Suprapubic skin (tissue), 4 donors: ENCODE measurements around the gene PTPRZ1. TPM values are rescaled to one million over a fixed set of nuclear protein-coding genes. Genes with fewer than 3 reads are reported as not detected.

Experiments used
- DNase-seq, 2 donors: peaks; one replicate each; pipeline ENCODE4 v3.0.0-alpha.2; 2019; ENCODE audit warnings: low spot score in 2 of 2
- H3K27ac ChIP-seq: fragments of 200-600 bp; sonication (generic); one replicate; pipeline ENCODE4 v1.5.1; 2019
- H3K27me3 ChIP-seq: fragments of 200-600 bp; sonication (generic); one replicate; pipeline ENCODE4 v1.5.1; 2019
- H3K36me3 ChIP-seq: fragments of 200-600 bp; sonication (generic); one replicate; pipeline ENCODE4 v1.5.1; 2019
- H3K4me1 ChIP-seq: fragments of 200-600 bp; sonication (generic); one replicate; pipeline ENCODE4 v1.5.1; 2019
- H3K4me3 ChIP-seq: fragments of 200-600 bp; sonication (generic); one replicate; pipeline ENCODE4 v1.5.1; 2019; ENCODE audit warnings: mild to moderate bottlenecking
- H3K9me3 ChIP-seq: fragments of 200-600 bp; sonication (generic); one replicate; pipeline ENCODE4 v1.5.1; 2019
- EP300 ChIP-seq: sonication (generic); formaldehyde crosslinking; IDR thresholded peaks from one replicate; pipeline ENCODE4 v1.6.1; 2017; ENCODE audit warnings: antibody characterized with exemption
- POLR2A ChIP-seq, 2 donors: fragments of 450-650 bp; IDR thresholded peaks; one replicate each; pipeline ENCODE4 v1.6.1; 2017; ENCODE audit warnings: antibody characterized with exemption in 2 of 2, mild to moderate bottlenecking in 2 of 2, moderate library complexity in 2 of 2
- POLR2AphosphoS5 ChIP-seq, 3 donors: sonication (generic); formaldehyde crosslinking; IDR thresholded peaks; one replicate each; pipeline ENCODE4 v1.6.1; 2017; ENCODE audit warnings: antibody characterized with exemption in 3 of 3
- WGBS: methylation state at CpG from one replicate; pipeline ENCODE4 v1.1.5; 2018; 5-methylcytosine and 5-hydroxymethylcytosine counted together
- total RNA-seq, 4 donors: library from RNA; depleted of rRNA; stranded (reverse); fragments of >200 nt; gene quantifications; one replicate each; pipeline ENCODE4 v1.1.0, GENCODE V29; 2016
- TF ChIP-seq, protein P1 (sequence below), 2 donors: fragments of 200-600 bp in 1 of 2; fragments of 450-650 bp in 1 of 2; sonication (generic) in 1 of 2; IDR thresholded peaks; one replicate each; pipeline ENCODE4 v1.5.1; 2016 to 2019; ENCODE audit warnings: antibody characterized with exemption in 2 of 2, mild to moderate bottlenecking in 1 of 2, moderate library complexity in 1 of 2

PTPRZ1 gene
- total RNA-seq, 4 donors from 2014 or later = 47.4 to 88.0 (median 57.5) TPM

DNA sequence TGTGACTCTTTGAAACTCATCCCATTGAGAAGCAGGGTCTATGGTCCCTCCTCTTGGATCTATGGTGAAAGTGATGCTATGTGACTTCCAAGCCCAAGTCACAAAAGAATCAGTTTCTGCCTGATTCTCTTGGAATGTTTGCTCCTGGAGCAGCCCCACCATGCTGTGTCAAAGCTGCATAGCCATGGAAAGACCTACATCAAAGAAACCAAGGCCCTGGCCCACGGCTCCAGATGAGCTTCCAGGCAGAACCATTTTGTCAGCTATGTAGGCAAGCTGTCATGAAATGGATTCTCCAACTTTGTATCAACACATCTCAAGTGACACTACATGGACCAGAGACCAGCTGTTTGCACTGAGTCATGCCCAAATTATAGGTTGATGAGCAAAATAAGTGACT is 194.1 kb downstream of the PTPRZ1 start:
- DNase-seq = no peak
- Histone ChIP-seq H3K4me1 (no peaks in the 10 kb centered on the region), H3K36me3 (no peaks in the 10 kb centered on the region), H3K4me3 (no peak overlapping the region), H3K27ac (no peak overlapping the region), H3K27me3 (no peaks in the 10 kb centered on the region), H3K9me3 (no peaks in the 10 kb centered on the region)
- no CpG with 5 or more reads among the region's 1 CpG for WGBS
- TF ChIP-seq POLR2A (IDR thresholded peaks at IDR 0.05) = no peak
- no peak for TF ChIP-seq EP300
- TF ChIP-seq, protein P1, sequence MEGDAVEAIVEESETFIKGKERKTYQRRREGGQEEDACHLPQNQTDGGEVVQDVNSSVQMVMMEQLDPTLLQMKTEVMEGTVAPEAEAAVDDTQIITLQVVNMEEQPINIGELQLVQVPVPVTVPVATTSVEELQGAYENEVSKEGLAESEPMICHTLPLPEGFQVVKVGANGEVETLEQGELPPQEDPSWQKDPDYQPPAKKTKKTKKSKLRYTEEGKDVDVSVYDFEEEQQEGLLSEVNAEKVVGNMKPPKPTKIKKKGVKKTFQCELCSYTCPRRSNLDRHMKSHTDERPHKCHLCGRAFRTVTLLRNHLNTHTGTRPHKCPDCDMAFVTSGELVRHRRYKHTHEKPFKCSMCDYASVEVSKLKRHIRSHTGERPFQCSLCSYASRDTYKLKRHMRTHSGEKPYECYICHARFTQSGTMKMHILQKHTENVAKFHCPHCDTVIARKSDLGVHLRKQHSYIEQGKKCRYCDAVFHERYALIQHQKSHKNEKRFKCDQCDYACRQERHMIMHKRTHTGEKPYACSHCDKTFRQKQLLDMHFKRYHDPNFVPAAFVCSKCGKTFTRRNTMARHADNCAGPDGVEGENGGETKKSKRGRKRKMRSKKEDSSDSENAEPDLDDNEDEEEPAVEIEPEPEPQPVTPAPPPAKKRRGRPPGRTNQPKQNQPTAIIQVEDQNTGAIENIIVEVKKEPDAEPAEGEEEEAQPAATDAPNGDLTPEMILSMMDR (IDR thresholded peaks at IDR 0.05) = no peak
- TF ChIP-seq POLR2AphosphoS5 (IDR thresholded peaks at IDR 0.05) = no peak

DNA sequence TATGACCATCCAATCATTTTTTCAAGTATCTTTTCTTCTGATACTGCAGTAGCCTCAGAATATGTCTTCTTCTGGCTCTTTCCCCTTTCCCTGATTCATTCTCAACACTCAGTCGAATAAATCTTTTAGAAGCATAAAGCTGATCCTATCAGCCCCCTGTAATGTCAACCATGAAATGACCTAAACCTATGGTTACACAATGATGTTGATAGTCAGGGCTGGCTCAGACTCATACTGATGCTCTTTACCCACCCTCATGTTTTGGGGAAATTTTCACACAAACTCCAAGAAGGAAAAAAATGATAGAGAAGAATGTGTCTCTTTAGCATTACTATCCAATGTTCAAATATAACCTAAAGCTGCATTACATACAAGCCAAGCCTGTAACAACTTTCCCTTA is 195.1 kb downstream of the PTPRZ1 start:
- no peaks in the 10 kb centered on the region for H3K4me1 ChIP-seq
- WGBS = 84% methylated on average over 1 of the region's 1 CpG
- no peaks in the 10 kb centered on the region for H3K36me3 ChIP-seq
- no peaks in the 10 kb centered on the region for H3K27me3 ChIP-seq
- TF ChIP-seq POLR2AphosphoS5 (IDR thresholded peaks at IDR 0.05) (no peak), EP300 (no peak), POLR2A (IDR thresholded peaks at IDR 0.05) (no peak)
- no peaks in the 10 kb centered on the region for H3K9me3 ChIP-seq
- no peak overlapping the region for H3K4me3 ChIP-seq
- H3K27ac ChIP-seq = no peak overlapping the region
- no peak for DNase-seq

DNA sequence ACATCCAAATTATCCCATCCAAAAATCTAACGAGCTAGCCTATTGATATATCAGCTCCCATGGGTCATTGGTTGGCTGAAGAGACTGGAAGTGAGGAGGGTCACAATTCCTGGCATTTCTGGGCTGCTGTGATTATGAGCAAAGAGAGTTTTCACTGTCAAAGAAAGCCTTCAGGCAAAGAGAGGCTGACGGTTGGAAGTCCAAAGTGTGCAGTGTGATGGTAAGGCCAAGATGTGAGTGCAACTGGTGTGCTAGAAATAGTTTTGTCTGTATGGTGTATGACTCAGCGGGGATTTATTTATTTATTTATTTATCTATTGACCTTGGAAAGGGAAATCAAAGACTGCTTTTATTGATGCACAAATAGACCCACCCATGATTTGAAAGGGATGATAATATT is 196.0 kb downstream of the PTPRZ1 start:
- Histone ChIP-seq H3K36me3 (no peaks in the 10 kb centered on the region), H3K4me3 (no peak overlapping the region), H3K4me1 (no peaks in the 10 kb centered on the region), H3K27me3 (no peaks in the 10 kb centered on the region), H3K9me3 (no peaks in the 10 kb centered on the region), H3K27ac (no peak overlapping the region)
- no peak for DNase-seq
- 54% methylated on average over 3 of the region's 3 CpGs for WGBS
- TF ChIP-seq EP300 (no peak), POLR2AphosphoS5 (IDR thresholded peaks at IDR 0.05) (no peak), POLR2A (IDR thresholded peaks at IDR 0.05) (no peak)
- TF ChIP-seq, protein P1 (IDR thresholded peaks at IDR 0.05) = no peak

DNA sequence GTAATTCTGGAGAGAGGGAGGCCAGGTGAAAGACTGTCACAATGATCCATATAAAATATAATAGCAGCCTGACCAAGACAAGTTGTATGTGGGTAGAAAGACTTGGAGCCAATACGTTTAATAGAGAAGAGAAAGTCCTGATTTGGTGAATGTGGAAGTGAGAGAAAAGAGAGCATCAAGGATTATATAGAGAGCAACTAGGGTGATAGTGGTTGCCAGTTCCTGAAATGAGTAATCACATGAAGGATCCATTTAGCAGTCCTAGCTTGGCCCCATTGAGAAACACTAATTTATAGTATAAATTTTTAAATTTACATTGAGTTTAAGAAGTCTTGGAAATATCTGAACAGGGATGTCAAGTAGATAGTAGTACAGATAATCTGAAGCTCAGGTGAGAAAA is 197.1 kb downstream of the PTPRZ1 start:
- TF ChIP-seq POLR2AphosphoS5 (IDR thresholded peaks at IDR 0.05) (no peak), POLR2A (IDR thresholded peaks at IDR 0.05) (no peak), EP300 (no peak)
- TF ChIP-seq, protein P1 (IDR thresholded peaks at IDR 0.05) = no peak
- H3K27ac ChIP-seq = no peak overlapping the region
- H3K36me3 ChIP-seq = no peaks in the 10 kb centered on the region
- no peaks in the 10 kb centered on the region for H3K9me3 ChIP-seq
- H3K27me3 ChIP-seq = no peaks in the 10 kb centered on the region
- DNase-seq = no peak
- H3K4me1 ChIP-seq = no peaks in the 10 kb centered on the region
- WGBS = 55% methylated on average over 1 of the region's 1 CpG
- no peak overlapping the region for H3K4me3 ChIP-seq

DNA sequence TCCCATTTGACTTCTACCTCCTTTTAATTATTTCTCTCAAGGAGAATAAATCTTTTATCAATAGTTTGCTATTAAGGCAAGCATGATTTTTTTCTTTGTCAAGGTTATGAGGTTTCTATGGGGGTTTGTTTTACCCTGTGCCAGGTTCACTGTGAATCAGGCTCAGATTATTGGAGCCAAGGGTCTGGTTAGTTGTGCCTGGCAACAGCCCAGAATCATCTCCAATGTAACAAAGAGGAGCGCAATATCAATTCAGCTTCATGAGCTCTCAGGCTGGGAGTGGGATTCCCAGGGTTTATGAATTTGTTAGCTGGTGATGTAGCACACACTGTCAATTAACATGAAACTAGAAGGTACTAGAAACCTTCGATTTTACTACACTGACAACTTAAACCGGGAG is 197.9 kb downstream of the PTPRZ1 start:
- WGBS = 88% methylated on average over 3 of the region's 3 CpGs
- Histone ChIP-seq H3K36me3 (no peaks in the 10 kb centered on the region), H3K27ac (no peak overlapping the region), H3K4me1 (no peaks in the 10 kb centered on the region), H3K4me3 (no peak overlapping the region), H3K27me3 (no peaks in the 10 kb centered on the region), H3K9me3 (no peaks in the 10 kb centered on the region)
- TF ChIP-seq POLR2AphosphoS5 (IDR thresholded peaks at IDR 0.05) (no peak), EP300 (no peak), POLR2A (IDR thresholded peaks at IDR 0.05) (no peak)
- TF ChIP-seq, protein P1 (IDR thresholded peaks at IDR 0.05) = no peak
- no peak for DNase-seq

DNA sequence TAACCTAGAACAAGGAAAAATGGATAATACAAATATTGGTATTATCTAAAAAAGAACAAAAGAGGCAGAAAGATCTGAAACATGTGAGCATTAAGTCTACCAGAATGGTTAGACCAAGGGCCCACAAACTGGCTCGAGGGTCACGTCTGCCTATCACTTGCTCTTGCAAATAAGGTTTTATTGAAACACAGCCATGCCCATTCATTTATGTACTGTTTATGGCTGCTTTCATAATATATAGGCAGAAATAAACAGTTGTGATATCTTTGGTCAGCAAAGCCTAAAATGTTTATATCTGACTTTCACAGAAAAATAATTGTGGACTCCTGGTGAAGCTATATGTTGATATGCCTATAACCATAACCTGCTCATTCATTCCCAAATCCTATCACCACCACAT is 199.3 kb downstream of the PTPRZ1 start:
- TF ChIP-seq, protein P1 (IDR thresholded peaks at IDR 0.05) = no peak
- no peak for TF ChIP-seq EP300
- no peak for TF ChIP-seq POLR2AphosphoS5 (IDR thresholded peaks at IDR 0.05)
- no peak for TF ChIP-seq POLR2A (IDR thresholded peaks at IDR 0.05)
- WGBS = 82% methylated on average over 2 of the region's 2 CpGs

More for the DNA sequence above, 199.3 kb downstream of the PTPRZ1 start:
- no peak for DNase-seq
- Histone ChIP-seq H3K27me3 (no peaks in the 10 kb centered on the region), H3K36me3 (peaks cover 14% of the 10 kb centered on the region), H3K27ac (no peak overlapping the region), H3K9me3 (no peaks in the 10 kb centered on the region), H3K4me1 (no peaks in the 10 kb centered on the region), H3K4me3 (no peak overlapping the region)
